Activated B cell treated with CpG ODN at 0.5 μM for 24 hours (primary cell): Measurements from ENCODE around the gene TBC1D14. TPM values are rescaled to one million over a fixed set of nuclear protein-coding genes. Genes with fewer than 3 reads are reported as not detected.

Experiments used
- ATAC-seq: fragments of 200-7000 bp; cut with Tn5 transposase; one replicate; pipeline ENCODE4 v1.10.0; 2021; ENCODE audit warnings: low read depth, mild to moderate bottlenecking, moderate library complexity
- CTCF ChIA-PET: fragments of 350-600 bp; sonication (Branson Sonifier 250); formaldehyde crosslinking; loops from one replicate; lab custom pipeline; 2021; ENCODE audit warnings: antibody characterized with exemption; lab: Charles Lee
- POLR2A ChIA-PET: fragments of 350-600 bp; sonication (Branson Sonifier 250); formaldehyde crosslinking; loops from one replicate; lab custom pipeline; 2021; ENCODE audit warnings: antibody characterized with exemption; lab: Charles Lee
- DNase-seq: peaks from one replicate; pipeline ENCODE4 v3.0.0; 2022
- H3K27ac Mint-ChIP-seq: one replicate; pipeline ENCODE4 v1.8.0; 2020; ENCODE audit warnings: mixed read lengths
- H3K27me3 Mint-ChIP-seq: one replicate; pipeline ENCODE4 v1.8.0; 2021; ENCODE audit warnings: mixed read lengths
- H3K36me3 Mint-ChIP-seq: one replicate; pipeline ENCODE4 v1.8.0; 2021; ENCODE audit warnings: low read depth, mixed read lengths
- H3K4me1 Mint-ChIP-seq: one replicate; pipeline ENCODE4 v1.8.0; 2021; ENCODE audit warnings: mixed read lengths
- H3K4me3 Mint-ChIP-seq: one replicate; pipeline ENCODE4 v1.8.0; 2020; ENCODE audit warnings: mild to moderate bottlenecking, mixed read lengths
- H3K9me3 Mint-ChIP-seq: one replicate; pipeline ENCODE4 v1.8.0; 2020; ENCODE audit warnings: mixed read lengths
- CTCF ChIP-seq: fragments of 200-600 bp; IDR thresholded peaks from one replicate; pipeline ENCODE4 v1.8.0; 2022; ENCODE audit warnings: antibody characterized with exemption, mild to moderate bottlenecking
- intact Hi-C: fragments of 100-400 bp; cut with micrococcal nuclease; formaldehyde crosslinking; loops from one replicate; pipeline ENCODE4 v1.15.1; 2024
- total RNA-seq: library from RNA; stranded (reverse); gene quantifications from 2 replicates; pipeline ENCODE4 v1.2.3, GENCODE V29; 2022

The TBC1D14 gene
- total RNA-seq, 1 donor from 2014 or later, result 35.1 TPM

DNA sequence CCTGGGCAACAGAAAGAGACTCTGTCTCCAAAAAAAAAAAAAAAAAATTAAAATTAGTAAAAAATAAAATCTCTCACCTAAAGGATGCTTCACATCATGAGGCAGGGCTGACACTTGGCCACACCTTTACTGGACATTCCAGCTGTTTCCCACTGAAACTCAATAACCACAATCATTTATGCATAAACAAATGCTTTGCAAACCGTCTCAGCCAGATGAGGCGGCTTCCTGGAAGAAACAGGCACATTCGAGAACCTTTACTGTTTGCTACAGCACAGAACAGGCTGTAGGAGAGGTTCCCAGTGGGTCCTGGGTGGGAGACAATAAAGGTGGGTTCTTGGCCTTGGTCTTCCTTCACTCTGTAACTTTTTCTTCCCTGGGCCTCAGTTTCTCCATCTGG lies 10.9 kb upstream of the TBC1D14 start:
- POLR2A ChIA-PET, result interaction anchor here (0.6 to 0.7 kb wide), 4 partner anchors 51 to 204 kb away, joined by 3 to 8 read pairs (median 4); no protein-coding TSS in a partner anchor
- no peak overlapping the region for H3K27ac Mint-ChIP-seq
- TF ChIP-seq CTCF, result no peak
- peaks cover 4% of the 10 kb centered on the region for H3K4me1 Mint-ChIP-seq
- ATAC-seq (no peak), DNase-seq (no peak)
- no peaks in the 10 kb centered on the region for H3K36me3 Mint-ChIP-seq
- H3K27me3 Mint-ChIP-seq, result no peaks in the 10 kb centered on the region
- no peak overlapping the region for H3K4me3 Mint-ChIP-seq
- intact Hi-C loops, result no loop called here
- CTCF ChIA-PET, result no interaction called here
- H3K9me3 Mint-ChIP-seq, result no peaks in the 10 kb centered on the region

GRCh38 chr4:6900181-6900812 lies 9.3 kb upstream of the TBC1D14 start:
- Mint-ChIP-seq H3K27ac (no peak overlapping the region), H3K4me3 (no peak overlapping the region), H3K27me3 (no peaks in the 10 kb centered on the region), H3K36me3 (no peaks in the 10 kb centered on the region), H3K9me3 (no peaks in the 10 kb centered on the region), H3K4me1 (peaks cover 4% of the 10 kb centered on the region)
- POLR2A ChIA-PET, result interaction anchor here (1.2 kb wide), 1 partner anchor 9 kb away, joined by 4 read pairs; the partner anchor contains the start of gene TBC1D14
- no peak for DNase-seq
- no peak for ATAC-seq
- CTCF ChIA-PET, result no interaction called here
- intact Hi-C loops, result no loop called here
- TF ChIP-seq CTCF, result no peak

DNA sequence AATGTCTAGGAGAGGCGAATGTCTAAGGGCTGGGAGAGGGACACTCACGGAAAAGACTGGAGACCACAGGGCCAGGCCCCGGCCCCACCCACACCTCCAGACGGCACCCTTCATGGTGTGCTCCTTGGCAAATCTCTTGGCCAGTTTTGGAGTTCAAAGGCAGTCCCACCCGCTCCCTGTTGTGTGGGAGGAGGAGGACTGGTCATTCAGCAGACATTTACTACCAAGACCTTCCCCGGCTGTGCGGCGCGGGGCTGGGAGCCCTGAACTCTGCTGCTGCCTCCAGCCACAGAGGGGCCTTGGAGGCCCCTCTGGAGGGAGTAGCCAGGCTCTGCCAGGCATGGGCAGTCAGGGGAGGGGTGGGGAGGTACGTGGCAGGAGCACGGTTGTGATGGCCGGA lies 8.7 kb upstream of the TBC1D14 start:
- no peak overlapping the region for H3K4me3 Mint-ChIP-seq
- DNase-seq (no peak), ATAC-seq (no peak)
- no peaks in the 10 kb centered on the region for H3K9me3 Mint-ChIP-seq
- intact Hi-C loops, result no loop called here
- H3K27me3 Mint-ChIP-seq, result no peaks in the 10 kb centered on the region
- no peak for TF ChIP-seq CTCF
- no peak overlapping the region for H3K27ac Mint-ChIP-seq
- POLR2A ChIA-PET, result no interaction called here
- CTCF ChIA-PET, result no interaction called here
- H3K36me3 Mint-ChIP-seq, result no peaks in the 10 kb centered on the region
- peaks cover 4% of the 10 kb centered on the region for H3K4me1 Mint-ChIP-seq

DNA sequence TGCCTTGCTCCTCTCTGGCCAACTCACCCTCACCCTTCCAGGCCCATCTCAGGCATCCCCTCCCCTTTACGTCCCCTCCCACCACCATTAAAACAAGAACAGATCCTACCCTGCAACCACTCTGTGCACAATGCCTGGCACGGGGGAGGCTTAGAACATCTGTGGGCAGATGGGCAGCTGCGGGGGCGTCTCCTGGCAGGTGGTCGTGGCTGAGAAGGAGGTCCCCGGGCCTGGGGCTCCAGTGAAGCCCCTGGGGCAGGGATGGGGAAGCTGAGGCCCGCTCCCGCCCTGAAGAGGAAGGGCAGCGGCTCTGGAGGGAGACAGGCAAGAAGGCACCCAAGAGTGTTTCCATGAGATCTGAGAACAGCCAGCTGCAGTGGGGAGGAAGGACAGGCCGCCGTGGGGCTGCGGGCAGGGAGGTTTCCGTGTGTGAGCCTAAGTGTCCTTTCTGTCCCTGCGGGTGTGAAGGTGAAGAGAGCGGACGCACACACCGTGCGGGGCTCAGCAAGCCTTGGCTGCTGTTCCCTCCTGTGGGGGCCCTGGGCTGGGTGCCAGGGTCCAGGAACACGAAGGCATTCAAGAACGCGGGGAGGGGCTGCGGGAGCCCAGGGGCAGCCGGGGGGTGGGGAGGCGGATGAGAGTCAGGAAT lies 7.8 kb upstream of the TBC1D14 start:
- peaks cover 4% of the 10 kb centered on the region for H3K4me1 Mint-ChIP-seq
- intact Hi-C loops, result no loop called here
- ChIA-PET POLR2A (no interaction called here), CTCF (no interaction called here)
- TF ChIP-seq CTCF, result no peak
- no peaks in the 10 kb centered on the region for H3K36me3 Mint-ChIP-seq
- H3K27ac Mint-ChIP-seq, result no peak overlapping the region
- no peak overlapping the region for H3K4me3 Mint-ChIP-seq
- H3K9me3 Mint-ChIP-seq, result no peaks in the 10 kb centered on the region
- DNase-seq (no peak), ATAC-seq (no peak)
- H3K27me3 Mint-ChIP-seq, result no peaks in the 10 kb centered on the region

GRCh38 chr4:6902318-6903042 lies 7.1 kb upstream of the TBC1D14 start:
- TF ChIP-seq CTCF, result no peak
- intact Hi-C loops, result no loop called here
- peaks cover 3% of the 10 kb centered on the region for H3K27me3 Mint-ChIP-seq
- no peak overlapping the region for H3K27ac Mint-ChIP-seq
- ChIA-PET CTCF (no interaction called here), POLR2A (no interaction called here)
- DNase-seq (no peak), ATAC-seq (no peak)
- no peak overlapping the region for H3K4me3 Mint-ChIP-seq
- peaks cover 6% of the 10 kb centered on the region for H3K4me1 Mint-ChIP-seq
- H3K9me3 Mint-ChIP-seq, result no peaks in the 10 kb centered on the region
- no peaks in the 10 kb centered on the region for H3K36me3 Mint-ChIP-seq
